Nephron (organoid): ENCODE results near the gene CXCL9.

Source experiments
- H3K27ac Mint-ChIP-seq, 3 experiments: 2 replicates each; pipeline ENCODE4 v1.8.0; 2020; ENCODE audit warnings: mixed read lengths in 3 of 3, mild to moderate bottlenecking in 2 of 3, moderate library complexity in 1 of 3
- H3K27me3 Mint-ChIP-seq: 2 replicates; pipeline ENCODE4 v1.8.0; 2021; ENCODE audit warnings: low read depth, mild to moderate bottlenecking, moderate library complexity, mixed read lengths
- H3K36me3 Mint-ChIP-seq: 2 replicates; pipeline ENCODE4 v1.8.0; 2020; ENCODE audit warnings: low read depth, mixed read lengths
- H3K4me1 Mint-ChIP-seq: 2 replicates; pipeline ENCODE4 v1.8.0; 2020; ENCODE audit warnings: mixed read lengths
- H3K4me3 Mint-ChIP-seq, 3 experiments: 2 replicates each; pipeline ENCODE4 v1.8.0; 2020; ENCODE audit warnings: mild to moderate bottlenecking in 3 of 3, mixed read lengths in 3 of 3, moderate library complexity in 2 of 3
- H3K9me3 Mint-ChIP-seq: 2 replicates; pipeline ENCODE4 v1.8.0; 2020; ENCODE audit warnings: mixed read lengths
- CTCF ChIP-seq, 3 experiments: fragments of 200-600 bp; sonication (generic); IDR thresholded peaks; one replicate each; pipeline ENCODE4 v1.5.0; 2021; ENCODE audit warnings: antibody characterized with exemption in 3 of 3; ENCODE audit not compliant: unreplicated experiment in 3 of 3

CXCL9 gene

DNA sequence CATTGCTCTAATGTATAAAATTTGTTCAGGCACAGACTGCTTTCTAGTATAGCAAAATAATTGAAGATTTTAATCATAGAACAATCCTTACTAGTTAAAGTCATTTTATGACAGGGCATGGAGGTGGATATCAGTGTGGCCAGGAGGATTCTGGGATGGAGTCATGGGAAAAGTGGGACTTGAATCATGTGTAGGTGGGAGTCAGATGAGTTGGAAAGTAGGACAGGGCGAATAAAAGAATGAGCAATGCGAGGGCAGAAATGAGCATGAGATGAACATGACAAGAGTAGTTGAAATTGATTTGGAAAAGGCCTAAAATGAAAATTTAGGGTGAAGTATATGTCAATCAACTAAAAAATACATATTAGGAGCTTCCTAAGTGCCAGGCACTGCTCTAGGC lies 9.4 kb downstream of the CXCL9 start:
- TF ChIP-seq CTCF (IDR thresholded peaks at IDR 0.05; ENCODE audit: unreplicated experiment in 3 of 3) = no peak
- Mint-ChIP-seq H3K27me3 (peaks cover 8% of the 10 kb centered on the region), H3K36me3 (no peaks in the 10 kb centered on the region), H3K4me1 (no peaks in the 10 kb centered on the region), H3K27ac (peak overlapping the region in 1 of 3 experiments; percentile 3), H3K9me3 (no peaks in the 10 kb centered on the region), H3K4me3 (no peak overlapping the region)

GRCh38 chr4:75997081-75997480 lies 10.2 kb downstream of the CXCL9 start:
- Mint-ChIP-seq H3K4me3 (no peak overlapping the region), H3K27ac (no peak overlapping the region), H3K9me3 (no peaks in the 10 kb centered on the region), H3K4me1 (no peaks in the 10 kb centered on the region), H3K36me3 (no peaks in the 10 kb centered on the region), H3K27me3 (peaks cover 5% of the 10 kb centered on the region)
- TF ChIP-seq CTCF (IDR thresholded peaks at IDR 0.05; ENCODE audit: unreplicated experiment in 3 of 3) = no peak

DNA sequence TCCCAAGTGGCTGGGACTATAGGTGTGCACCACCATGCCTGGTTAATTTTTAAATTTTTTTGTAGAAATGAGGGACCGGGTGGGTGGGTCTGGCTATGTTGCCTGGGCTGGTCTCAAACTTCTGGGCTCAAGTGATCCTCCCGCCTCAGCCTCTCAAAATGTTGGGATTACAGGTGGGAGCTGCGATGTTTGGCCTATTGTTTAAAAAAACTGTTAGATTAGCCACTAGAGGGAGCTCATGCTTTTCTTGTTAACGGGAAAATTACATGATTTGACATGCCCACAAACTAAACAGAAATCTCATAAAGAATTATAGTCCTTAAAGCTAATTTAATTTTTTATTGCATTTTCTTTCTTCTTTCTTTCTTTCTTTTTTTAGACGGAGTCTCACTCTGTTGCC lies 11.6 kb downstream of the CXCL9 start:
- H3K27me3 Mint-ChIP-seq = peaks cover 5% of the 10 kb centered on the region
- no peak overlapping the region for H3K4me3 Mint-ChIP-seq
- H3K27ac Mint-ChIP-seq = no peak overlapping the region
- no peaks in the 10 kb centered on the region for H3K4me1 Mint-ChIP-seq
- H3K36me3 Mint-ChIP-seq = no peaks in the 10 kb centered on the region
- TF ChIP-seq CTCF (IDR thresholded peaks at IDR 0.05; ENCODE audit: unreplicated experiment in 3 of 3) = peak; percentile 59 to 72 (median 68)
- H3K9me3 Mint-ChIP-seq = no peaks in the 10 kb centered on the region

GRCh38 chr4:75992462-75992861 lies 14.8 kb downstream of the CXCL9 start:
- H3K27me3 Mint-ChIP-seq = peaks cover 5% of the 10 kb centered on the region
- peaks cover 20% of the 10 kb centered on the region for H3K4me1 Mint-ChIP-seq
- H3K4me3 Mint-ChIP-seq = peak overlapping the region in 1 of 3 experiments; percentile 48
- H3K27ac Mint-ChIP-seq = no peak overlapping the region
- H3K9me3 Mint-ChIP-seq = no peaks in the 10 kb centered on the region
- no peak for TF ChIP-seq CTCF (IDR thresholded peaks at IDR 0.05; ENCODE audit: unreplicated experiment in 3 of 3)
- H3K36me3 Mint-ChIP-seq = peaks cover 16% of the 10 kb centered on the region

GRCh38 chr4:75989846-75990528 lies 17.3 kb downstream of the CXCL9 start:
- TF ChIP-seq CTCF (IDR thresholded peaks at IDR 0.05; ENCODE audit: unreplicated experiment in 3 of 3) = no peak
- H3K27ac Mint-ChIP-seq = peak overlapping the region; percentile 80 to 90 (median 82)
- H3K36me3 Mint-ChIP-seq = peaks cover 16% of the 10 kb centered on the region
- peaks cover 5% of the 10 kb centered on the region for H3K27me3 Mint-ChIP-seq
- no peaks in the 10 kb centered on the region for H3K9me3 Mint-ChIP-seq
- peak overlapping the region; percentile 92 to 96 (median 95) for H3K4me3 Mint-ChIP-seq
- peaks cover 20% of the 10 kb centered on the region for H3K4me1 Mint-ChIP-seq

DNA sequence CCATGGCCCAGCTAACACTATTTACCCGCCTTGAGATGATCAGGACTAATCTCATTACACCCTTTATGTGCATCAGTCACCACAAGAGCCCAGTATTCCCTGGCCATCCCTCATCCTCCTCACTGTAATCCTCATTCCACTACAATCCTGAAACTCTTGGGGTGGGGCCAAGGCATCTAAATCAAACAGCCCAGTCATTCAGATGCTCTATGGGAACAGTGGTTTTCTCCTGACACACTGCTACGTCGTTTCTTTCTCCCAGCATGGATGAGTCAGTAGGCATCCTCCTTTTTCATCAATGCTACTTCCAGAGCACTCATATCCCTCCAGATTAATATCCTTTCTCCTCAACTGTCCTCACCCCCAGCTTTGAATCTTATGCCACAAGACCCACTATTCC lies 22.2 kb downstream of the CXCL9 start:
- H3K36me3 Mint-ChIP-seq = peaks cover 39% of the 10 kb centered on the region
- no peak overlapping the region for H3K27ac Mint-ChIP-seq
- H3K27me3 Mint-ChIP-seq = no peaks in the 10 kb centered on the region
- no peak for TF ChIP-seq CTCF (IDR thresholded peaks at IDR 0.05; ENCODE audit: unreplicated experiment in 3 of 3)
- no peak overlapping the region for H3K4me3 Mint-ChIP-seq
- peaks cover 20% of the 10 kb centered on the region for H3K4me1 Mint-ChIP-seq
- no peaks in the 10 kb centered on the region for H3K9me3 Mint-ChIP-seq
